Renal cortical epithelial cell (primary cell): ENCODE data around the gene FKBP1C. TPM values are rescaled to one million over a fixed set of nuclear protein-coding genes. Genes with fewer than 3 reads are reported as not detected.

Source experiments
- DNase-seq: peaks from one replicate; pipeline ENCODE4 v3.0.0-alpha.2; 2011; ENCODE audit warnings: low read depth
- total RNA-seq: library from RNA; depleted of rRNA; stranded (reverse); fragments of >200 nt; gene quantifications from 2 replicates; pipeline ENCODE4 v1.2.3, GENCODE V29; 2014

FKBP1C gene
- total RNA-seq, 1 donor from 2014 or later = 0.10 TPM

DNA sequence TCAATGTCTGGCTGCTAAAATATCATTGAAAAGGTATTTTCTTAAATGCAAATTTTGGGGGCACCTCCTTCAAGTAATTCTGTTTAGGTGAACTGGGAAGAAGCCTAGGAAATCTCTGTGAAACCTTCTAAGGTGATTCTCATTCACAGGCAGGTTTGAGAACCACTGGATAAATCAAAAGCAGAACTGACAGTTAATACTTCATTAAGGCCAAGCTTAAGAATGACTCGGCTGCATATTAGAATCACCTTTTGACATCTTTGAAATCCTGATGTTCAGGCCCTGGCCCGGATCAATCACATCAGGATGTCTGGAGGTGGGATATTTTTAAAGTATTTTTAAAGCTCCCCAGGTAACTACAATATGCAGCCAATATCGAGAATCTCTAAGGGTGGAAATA lies 50.6 kb downstream of the FKBP1C start:
- no peak for DNase-seq

Other genes with a start within 250 kb of the FKBP1C start
- gene LGSN, start 108.5 kb downstream of the FKBP1C start, total RNA-seq = 0.10 TPM in 1 of 2 replicates, not detected in the other